OCI-LY3 (cell line): ENCODE data around the gene SGPP2.

Experiments
- H2AFZ ChIP-seq: fragments of 200-600, 300-600 bp; shearing (Covaris generic); 2 replicates; pipeline ENCODE4 v1.6.0; 2014; ENCODE audit warnings: antibody characterized with exemption, low read depth, low read length
- H3K27ac ChIP-seq: fragments of 200-600, 300-600 bp; sonication (generic); 2 replicates; pipeline ENCODE4 v1.5.1; 2014; ENCODE audit warnings: mild to moderate bottlenecking, low read length, moderate library complexity, mixed read lengths
- H3K27me3 ChIP-seq: fragments of 200-600, 300-600 bp; sonication (generic); 2 replicates; pipeline ENCODE4 v1.6.1; 2014; ENCODE audit warnings: low read depth, low read length, mixed read lengths
- H3K36me3 ChIP-seq: fragments of 200-600, 300-600 bp; sonication (generic); replicated peaks from 2 replicates; pipeline ENCODE3; 2014; ENCODE audit warnings: low read depth, low read length, mixed read lengths
- H3K4me1 ChIP-seq: fragments of 300-600, 200-600 bp; sonication (generic); 2 replicates; pipeline ENCODE4 v1.6.1; 2014; ENCODE audit warnings: low read length, mixed read lengths
- H3K4me2 ChIP-seq: fragments of 200-600, 300-600 bp; sonication (generic); 2 replicates; pipeline ENCODE4 v1.6.1; 2014; ENCODE audit warnings: low read length, mixed read lengths
- H3K4me3 ChIP-seq: fragments of 300-600, 200-600 bp; sonication (generic); 2 replicates; pipeline ENCODE4 v1.5.1; 2014; ENCODE audit warnings: antibody characterized with exemption, mild to moderate bottlenecking, low read length, moderate library complexity
- H3K79me2 ChIP-seq: fragments of 300-600, 200-600 bp; shearing (Covaris generic); 2 replicates; pipeline ENCODE4 v1.6.1; 2014; ENCODE audit warnings: mild to moderate bottlenecking, low read length, mixed read lengths
- H3K9ac ChIP-seq: fragments of 300-600, 200-600 bp; shearing (Covaris generic); 2 replicates; pipeline ENCODE4 v1.6.0; 2014; ENCODE audit warnings: mild to moderate bottlenecking, low read length, moderate library complexity
- H3K9me3 ChIP-seq: fragments of 200-600, 300-600 bp; shearing (Covaris generic); 2 replicates; pipeline ENCODE4 v1.6.1; 2014; ENCODE audit warnings: low read length, mixed read lengths; ENCODE audit not compliant: insufficient read depth
- H4K20me1 ChIP-seq: fragments of 200-600, 300-600 bp; sonication (generic); 2 replicates; pipeline ENCODE4 v1.6.1; 2016; ENCODE audit warnings: low read length, mixed read lengths; ENCODE audit not compliant: insufficient read depth
- CTCF ChIP-seq: fragments of 200-600, 300-600 bp; sonication (generic); IDR thresholded peaks from 2 replicates; pipeline ENCODE4 v1.5.1; 2014; ENCODE audit warnings: antibody characterized with exemption, low read length, low read depth
- EZH2phosphoT487 ChIP-seq: fragments of 200-600 bp; shearing (Covaris generic); IDR thresholded peaks from 2 replicates; pipeline ENCODE4 v1.6.1; 2018; ENCODE audit warnings: antibody characterized with exemption, mixed run types, low read depth

The SGPP2 gene

GRCh38 chr2:222568865-222569264 lies 144.5 kb downstream of the SGPP2 start:
- H3K27me3 ChIP-seq: no peaks in the 10 kb centered on the region
- H3K4me3 ChIP-seq: no peak overlapping the region
- H3K9ac ChIP-seq: no peak overlapping the region
- no peaks in the 10 kb centered on the region for H4K20me1 ChIP-seq
- H3K79me2 ChIP-seq: no peaks in the 10 kb centered on the region
- H3K4me2 ChIP-seq: no peak overlapping the region
- H3K4me1 ChIP-seq: no peaks in the 10 kb centered on the region
- H3K27ac ChIP-seq: no peak overlapping the region
- no peaks in the 10 kb centered on the region for H3K9me3 ChIP-seq
- no peak for TF ChIP-seq CTCF
- no peak for TF ChIP-seq EZH2phosphoT487
- H3K36me3 ChIP-seq: peaks cover 10% of the 10 kb centered on the region
- H2AFZ ChIP-seq: no peak overlapping the region

- Histone ChIP-seq H3K27me3 (no peaks in the 10 kb centered on the region), H3K36me3 (peaks cover 10% of the 10 kb centered on the region), H2AFZ (no peak overlapping the region), H3K79me2 (no peaks in the 10 kb centered on the region), H3K4me2 (no peak overlapping the region), H3K9me3 (no peaks in the 10 kb centered on the region), H3K4me3 (no peak overlapping the region), H3K4me1 (no peaks in the 10 kb centered on the region), H3K9ac (no peak overlapping the region), H3K27ac (no peak overlapping the region), H4K20me1 (no peaks in the 10 kb centered on the region)
- TF ChIP-seq CTCF: no peak
- no peak for TF ChIP-seq EZH2phosphoT487
Observed at GRCh38 chr2:222569826-222570225, 145.5 kb downstream of the SGPP2 start.

GRCh38 chr2:222572264-222572721 lies 147.9 kb downstream of the SGPP2 start:
- H3K27me3 ChIP-seq: no peaks in the 10 kb centered on the region
- no peaks in the 10 kb centered on the region for H4K20me1 ChIP-seq
- no peak overlapping the region for H3K4me2 ChIP-seq
- H3K27ac ChIP-seq: no peak overlapping the region
- H3K4me1 ChIP-seq: no peaks in the 10 kb centered on the region
- H3K9ac ChIP-seq: no peak overlapping the region
- H3K4me3 ChIP-seq: no peak overlapping the region
- H3K36me3 ChIP-seq: peaks cover 7% of the 10 kb centered on the region
- peaks cover 2% of the 10 kb centered on the region; the same call in 1 of the 2 replicates for H3K79me2 ChIP-seq
- no peak overlapping the region for H2AFZ ChIP-seq
- H3K9me3 ChIP-seq: no peaks in the 10 kb centered on the region
- TF ChIP-seq CTCF: no peak
- no peak for TF ChIP-seq EZH2phosphoT487

- Histone ChIP-seq H3K4me3 (no peak overlapping the region), H4K20me1 (no peaks in the 10 kb centered on the region), H3K27me3 (no peaks in the 10 kb centered on the region), H3K36me3 (peaks cover 7% of the 10 kb centered on the region), H3K9ac (no peak overlapping the region), H3K4me1 (no peaks in the 10 kb centered on the region), H3K79me2 (peaks cover 3% of the 10 kb centered on the region; the same call in 1 of the 2 replicates), H3K27ac (no peak overlapping the region), H2AFZ (no peak overlapping the region), H3K4me2 (no peak overlapping the region), H3K9me3 (no peaks in the 10 kb centered on the region)
- TF ChIP-seq EZH2phosphoT487 (no peak), CTCF (no peak)
Observed at GRCh38 chr2:222572751-222573174, 148.4 kb downstream of the SGPP2 start.
